H1 (cell line): ENCODE results near the gene MYH11. TPM values are rescaled to one million over a fixed set of nuclear protein-coding genes. Genes with fewer than 3 reads are reported as not detected.

ENCODE experiments used
- CTCF ChIA-PET: fragments of 300-600 bp; sonication (Branson Sonifier 250); formaldehyde crosslinking; loops from one replicate; lab custom pipeline; 2021; ENCODE audit not compliant: partially characterized antibody; lab: Charles Lee
- POLR2A ChIA-PET: fragments of 300-600 bp; sonication (Branson Sonifier 250); formaldehyde crosslinking; loops from one replicate; lab custom pipeline; 2021; ENCODE audit warnings: inconsistent platforms; ENCODE audit not compliant: partially characterized antibody; lab: Charles Lee
- DNase-seq, 2 experiments: peaks; one replicate each; pipeline versions ENCODE4 v3.0.0 to v3.0.0-alpha.2; 2010 to 2022; ENCODE audit warnings: low spot score in 2 of 2, low read depth in 1 of 2, mixed read lengths in 1 of 2
- FAIRE-seq: peaks from 2 replicates; lab custom pipeline; 2011; peaks lifted over from hg19 to GRCh38; lab: Jason Lieb, UNC
- H2AFZ ChIP-seq: 2 replicates; pipeline ENCODE4 v1.8.1; 2012; ENCODE audit warnings: low read length, inconsistent platforms
- H2AK5ac ChIP-seq: 2 replicates; pipeline ENCODE4 v1.6.1; 2013; ENCODE audit warnings: low read depth, low read length
- H2BK120ac ChIP-seq: replicated peaks from 2 replicates; pipeline ENCODE3; 2013; ENCODE audit warnings: low read depth, low read length, inconsistent platforms
- H2BK12ac ChIP-seq: 2 replicates; pipeline ENCODE4 v1.6.1; 2013; ENCODE audit warnings: low read depth, low read length
- H2BK15ac ChIP-seq: 2 replicates; pipeline ENCODE4 v1.6.1; 2013; ENCODE audit warnings: low read length
- H2BK20ac ChIP-seq: 2 replicates; pipeline ENCODE4 v1.6.1; 2013; ENCODE audit warnings: low read length
- H2BK5ac ChIP-seq: 2 replicates; pipeline ENCODE4 v1.6.1; 2013; ENCODE audit warnings: low read depth, low read length
- H3K14ac ChIP-seq: 2 replicates; pipeline ENCODE4 v1.6.1; 2013; ENCODE audit warnings: inconsistent platforms; ENCODE audit not compliant: insufficient read length
- H3K18ac ChIP-seq: 2 replicates; pipeline ENCODE4 v1.6.1; 2013; ENCODE audit warnings: low read length; ENCODE audit errors: extremely low read depth
- H3K23ac ChIP-seq: 2 replicates; pipeline ENCODE4 v1.6.1; 2013; ENCODE audit warnings: inconsistent platforms; ENCODE audit not compliant: insufficient read length
- H3K23me2 ChIP-seq: 2 replicates; pipeline ENCODE4 v1.6.1; 2013; ENCODE audit warnings: low read depth, low read length
- H3K27ac ChIP-seq: 2 replicates; pipeline ENCODE4 v1.6.1; 2011; ENCODE audit warnings: low read depth, low read length, inconsistent platforms
- H3K27me3 ChIP-seq, 4 experiments: replicated peaks in 1 of 4; 1 replicate in 1 of 4; 2 replicates in 3 of 4; pipeline versions ENCODE4 v1.6.1 to v1.8.1; 2011 to 2013; ENCODE audit warnings: low read length in 3 of 4, mild to moderate bottlenecking in 3 of 4, inconsistent platforms in 2 of 4, mixed read lengths in 2 of 4, moderate library complexity in 1 of 4; ENCODE audit not compliant: control insufficient read depth in 3 of 4, insufficient read depth in 3 of 4; ENCODE audit errors: extremely low read depth in 1 of 4
- H3K36me3 ChIP-seq, 4 experiments: 2 replicates each; pipeline versions ENCODE4 v1.6.1 to v1.8.1; 2011 to 2013; ENCODE audit warnings: mild to moderate bottlenecking in 4 of 4, low read length in 3 of 4, moderate library complexity in 2 of 4, control low read depth in 1 of 4, inconsistent platforms in 1 of 4; ENCODE audit not compliant: insufficient read depth in 4 of 4, control insufficient read depth in 2 of 4
- H3K4ac ChIP-seq: replicated peaks from 2 replicates; pipeline ENCODE3; 2013; ENCODE audit warnings: low read length, low read depth, mixed read lengths, inconsistent platforms; ENCODE audit not compliant: insufficient read length
- H3K4me1 ChIP-seq, 4 experiments: replicated peaks in 1 of 4; 1 replicate in 1 of 4; 2 replicates in 3 of 4; pipeline versions ENCODE4 v1.6.1 to v1.8.1; 2011 to 2013; ENCODE audit warnings: low read length in 3 of 4, inconsistent platforms in 2 of 4, mixed read lengths in 1 of 4; ENCODE audit not compliant: insufficient read depth in 4 of 4, control insufficient read depth in 3 of 4
- H3K4me2 ChIP-seq, 2 experiments: 2 replicates each; pipeline versions ENCODE4 v1.6.1 to v1.8.1; 2011 to 2013; ENCODE audit warnings: low read depth in 2 of 2, low read length in 2 of 2, control low read depth in 1 of 2, inconsistent platforms in 1 of 2, mild to moderate bottlenecking in 1 of 2; ENCODE audit not compliant: insufficient read depth in 1 of 2
- H3K4me3 ChIP-seq, 4 experiments: fragments of 200-600, 300-600 bp in 1 of 4; sonication (generic), shearing (Covaris generic), sonication (Bioruptor Twin) in 1 of 4; 2 replicates each; pipeline versions ENCODE4 v1.5.1 to v1.8.1; 2011 to 2016; ENCODE audit warnings: low read length in 4 of 4, low read depth in 3 of 4, control low read depth in 2 of 4, inconsistent platforms in 2 of 4, mild to moderate bottlenecking in 2 of 4, mixed read lengths in 1 of 4, moderate library complexity in 1 of 4; ENCODE audit not compliant: insufficient read depth in 2 of 4; ENCODE audit errors: extremely low read depth in 1 of 4
- H3K56ac ChIP-seq: replicated peaks from 2 replicates; pipeline ENCODE3; 2013; ENCODE audit warnings: low read depth, mild to moderate bottlenecking, mixed read lengths, low read length, inconsistent platforms; ENCODE audit not compliant: insufficient read length
- H3K79me1 ChIP-seq: 2 replicates; pipeline ENCODE4 v1.6.1; 2013; ENCODE audit warnings: low read depth, low read length, control low read depth
- H3K79me2 ChIP-seq, 2 experiments: 2 replicates each; pipeline versions ENCODE4 v1.6.1 to v1.8.1; 2012 to 2013; ENCODE audit warnings: low read length in 2 of 2, mild to moderate bottlenecking in 2 of 2, inconsistent platforms in 1 of 2; ENCODE audit not compliant: insufficient read depth in 2 of 2, control insufficient read depth in 1 of 2
- H3K9ac ChIP-seq, 4 experiments: replicated peaks in 1 of 4; 1 replicate in 1 of 4; 2 replicates in 3 of 4; pipeline versions ENCODE4 v1.6.1 to v1.8.1; 2011 to 2013; ENCODE audit warnings: low read depth in 3 of 4, low read length in 3 of 4, control low read depth in 2 of 4, mild to moderate bottlenecking in 2 of 4, moderate library complexity in 2 of 4, inconsistent platforms in 1 of 4; ENCODE audit errors: extremely low read depth in 1 of 4
- H3K9me3 ChIP-seq, 2 experiments: 2 replicates each; pipeline versions ENCODE4 v1.6.1 to v1.8.1; 2012 to 2013; ENCODE audit warnings: mild to moderate bottlenecking in 2 of 2, moderate library complexity in 2 of 2, control low read depth in 1 of 2, inconsistent platforms in 1 of 2, low read depth in 1 of 2, low read length in 1 of 2, mixed read lengths in 1 of 2; ENCODE audit not compliant: insufficient read depth in 2 of 2
- H4K20me1 ChIP-seq, 2 experiments: replicated peaks in 1 of 2; 2 replicates each; pipeline versions ENCODE3 to v1.8.1; 2011 to 2013; ENCODE audit warnings: inconsistent platforms in 2 of 2, low read length in 2 of 2, mild to moderate bottlenecking in 1 of 2; ENCODE audit not compliant: insufficient read depth in 2 of 2, control insufficient read depth in 1 of 2
- H4K5ac ChIP-seq: 2 replicates; pipeline ENCODE4 v1.6.1; 2013; ENCODE audit warnings: low read length, low read depth, mixed read lengths, inconsistent platforms; ENCODE audit not compliant: insufficient read length
- H4K8ac ChIP-seq: 2 replicates; pipeline ENCODE4 v1.8.0; 2013; ENCODE audit warnings: mild to moderate bottlenecking, moderate library complexity, low read length, inconsistent platforms; ENCODE audit not compliant: insufficient read depth; ENCODE audit errors: extremely low read depth
- H4K91ac ChIP-seq: replicated peaks from 2 replicates; pipeline ENCODE3; 2013; ENCODE audit warnings: low read length, mixed read lengths, inconsistent platforms; ENCODE audit not compliant: insufficient read length
- TAF7 ChIP-seq: optimal IDR thresholded peaks from 2 replicates; pipeline ENCODE3; 2011; ENCODE audit warnings: low read depth, mild to moderate bottlenecking, inconsistent platforms, low read length, moderate library complexity, borderline replicate concordance
- WGBS, 2 experiments: shearing (Covaris generic) in 1 of 2; methylation state at CpG; one replicate each; pipeline versions ENCODE4 v1.1.6 to v1.1.7; 2013 to 2015; ENCODE audit warnings: low lambda C conversion rate in 2 of 2, mixed read lengths in 2 of 2, inconsistent platforms in 1 of 2, low coverage in 1 of 2, missing lambda C conversion rate in 1 of 2; ENCODE audit not compliant: insufficient replicate concordance in 2 of 2, insufficient coverage in 1 of 2, insufficient read length in 1 of 2; ENCODE audit errors: extremely low coverage in 1 of 2, missing lambda C conversion rate in 1 of 2; 5-methylcytosine and 5-hydroxymethylcytosine counted together
- polyA plus RNA-seq, 7 experiments: library from polyadenylated mRNA; depleted of rRNA in 3 of 7; stranded (reverse) in 5 of 7; unstranded in 2 of 7; fragments of >200 nt in 5 of 7; fragments of 200-250 nt in 2 of 7; gene quantifications; 1 replicate in 5 of 7; 2 replicates in 1 of 7; 4 replicates in 1 of 7; pipeline versions ENCODE4 v1.2.1 to v1.2.3, GENCODE V29; 2011 to 2013; ENCODE audit warnings: missing spikeins in 2 of 7, mixed read lengths in 2 of 7
- total RNA-seq: library from RNA; stranded (reverse); fragmentation: NEBNext Ultra II Directional; extraction: Animal tissue kit (Norgen Biotek cat#: 25700); gene quantifications from 2 replicates; pipeline ENCODE4 v1.2.1, GENCODE V29; 2021

Gene MYH11
- total and polyA plus RNA-seq, 2 of the 8 experiments (the other 6 are each of a cell fraction or from before 2014, with no cell fraction given), result 0.11 to 0.78 TPM

DNA sequence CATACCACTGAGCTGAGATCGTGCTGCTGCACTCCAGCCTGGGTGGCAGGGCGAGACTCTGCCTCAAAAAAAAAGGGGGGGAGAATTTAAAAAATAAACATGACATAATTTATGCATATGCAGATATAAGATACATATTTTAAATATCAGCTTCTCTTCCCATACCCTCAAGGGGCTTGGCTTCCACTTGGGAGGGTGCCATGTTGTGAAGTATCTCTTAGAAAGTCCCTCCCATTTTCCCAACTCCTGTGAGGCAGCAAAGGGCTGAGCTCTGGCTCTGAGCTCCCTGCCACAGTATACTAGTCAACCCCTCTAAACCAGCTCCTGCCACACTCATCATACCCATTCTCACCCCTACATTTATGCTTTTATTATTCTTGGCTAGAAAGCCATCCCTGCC lies 39.4 kb downstream of the MYH11 start:
- no peaks in the 10 kb centered on the region for H3K79me1 ChIP-seq
- no peak overlapping the region for H3K4me2 ChIP-seq
- H2BK120ac ChIP-seq, result no peak overlapping the region
- H4K20me1 ChIP-seq, result no peaks in the 10 kb centered on the region
- H2BK12ac ChIP-seq, result no peak overlapping the region
- no peak overlapping the region for H3K18ac ChIP-seq
- no peak overlapping the region for H3K9ac ChIP-seq
- H3K14ac ChIP-seq, result no peak overlapping the region
- FAIRE-seq (no peak), DNase-seq (no peak)
- H3K4me1 ChIP-seq, result no peaks in the 10 kb centered on the region
- no peak overlapping the region for H3K23ac ChIP-seq
- H2BK5ac ChIP-seq, result no peak overlapping the region
- H3K4me3 ChIP-seq, result no peak overlapping the region
- no peaks in the 10 kb centered on the region for H3K23me2 ChIP-seq
- H2BK20ac ChIP-seq, result no peak overlapping the region
- 82% methylated on average over 2 of the region's 2 CpGs; no CpG with 5 or more reads in 1 of the 2 experiments for WGBS, 2 experiments
- POLR2A ChIA-PET, result no interaction called here
- no peak overlapping the region for H3K4ac ChIP-seq
- H3K27me3 ChIP-seq, result no peaks in the 10 kb centered on the region
- no peak overlapping the region for H3K27ac ChIP-seq
- no peak overlapping the region for H2AK5ac ChIP-seq
- no peak overlapping the region for H4K8ac ChIP-seq
- H4K91ac ChIP-seq, result no peak overlapping the region
- H3K79me2 ChIP-seq, result no peaks in the 10 kb centered on the region
- H4K5ac ChIP-seq, result no peak overlapping the region
- CTCF ChIA-PET, result interaction anchor here (1.0 to 4.0 kb wide), 6 partner anchors 9 to 58 kb away, joined by 3 to 23 read pairs (median 4); no protein-coding TSS in a partner anchor
- no peak overlapping the region for H2BK15ac ChIP-seq
- peaks cover 4 to 13% of the 10 kb centered on the region in 2 experiments; a peak in 1 of 4 replicates for H3K9me3 ChIP-seq
- no peak overlapping the region for H2AFZ ChIP-seq
- H3K56ac ChIP-seq, result no peak overlapping the region
- no peaks in the 10 kb centered on the region for H3K36me3 ChIP-seq
- no peak for TF ChIP-seq TAF7
